Body of pancreas (tissue), 4 donors: ENCODE results near the gene RNF224. TPM values are rescaled to one million over a fixed set of nuclear protein-coding genes. Genes with fewer than 3 reads are reported as not detected.

Experiments
- ATAC-seq: fragments of 150-250 bp; one replicate; pipeline ENCODE4 v1.9.1; 2016
- DNase-seq, 4 donors: peaks; one replicate each; pipeline ENCODE4 v3.0.0-alpha.2; 2019
- H3K27ac ChIP-seq, 4 donors: fragments of 200-600 bp; sonication (generic); 1 replicate in 3 of 4; 2 replicates in 1 of 4; pipeline versions ENCODE4 v1.5.1 to v1.6.1; 2016 to 2019; ENCODE audit warnings: mild to moderate bottlenecking in 1 of 4, mixed read lengths in 1 of 4, moderate library complexity in 1 of 4
- H3K27me3 ChIP-seq, 2 donors: fragments of 200-600 bp; sonication (generic); one replicate each; pipeline ENCODE4 v1.6.0; 2016; ENCODE audit warnings: mild to moderate bottlenecking in 1 of 2
- H3K36me3 ChIP-seq, 2 donors: fragments of 200-600 bp; sonication (generic); replicated peaks in 1 of 2; 2 replicates each; pipeline ENCODE4 v1.5.1; 2016; ENCODE audit warnings: low read depth in 2 of 2; ENCODE audit not compliant: insufficient read depth in 1 of 2
- H3K4me1 ChIP-seq: fragments of 200-600 bp; sonication (generic); one replicate; pipeline ENCODE4 v1.6.0; 2016
- H3K4me3 ChIP-seq, 2 donors: fragments of 200-600 bp; sonication (generic); 1 replicate in 1 of 2; 2 replicates in 1 of 2; pipeline ENCODE4 v1.5.1; 2016 to 2019
- H3K9me3 ChIP-seq, 3 donors: fragments of 200-600 bp; sonication (generic); 1 replicate in 2 of 3; 2 replicates in 1 of 3; pipeline ENCODE4 v1.5.1; 2016
- POLR2A ChIP-seq, 3 donors: fragments of 450-650 bp; IDR thresholded peaks; one replicate each; pipeline ENCODE4 v1.6.1; 2016; ENCODE audit warnings: antibody characterized with exemption in 3 of 3, mild to moderate bottlenecking in 2 of 3
- WGBS, 2 donors: methylation state at CpG; one replicate each; pipeline ENCODE4 v1.1.5; 2017; 5-methylcytosine and 5-hydroxymethylcytosine counted together
- intact Hi-C: fragments of 100-400 bp; cut with DNase I; formaldehyde crosslinking; loops from one replicate; pipeline ENCODE4 v1.15.1; 2023
- total RNA-seq, 2 donors: library from RNA; depleted of rRNA; stranded (reverse); fragments of >200 nt; gene quantifications; one replicate each; pipeline ENCODE4 v1.1.0, GENCODE V29; 2016
- TF ChIP-seq, protein P1 (sequence below), 7 experiments: fragments of 450-650 bp in 4 of 7; fragments of 200-600 bp in 3 of 7; sonication (generic) in 3 of 7; IDR thresholded peaks; one replicate each; pipeline ENCODE4 v1.5.1; 2016 to 2019; ENCODE audit warnings: antibody characterized with exemption in 7 of 7

RNF224 gene
- total RNA-seq, 2 donors from 2014 or later, result 0.26 TPM; not detected in 1

DNA sequence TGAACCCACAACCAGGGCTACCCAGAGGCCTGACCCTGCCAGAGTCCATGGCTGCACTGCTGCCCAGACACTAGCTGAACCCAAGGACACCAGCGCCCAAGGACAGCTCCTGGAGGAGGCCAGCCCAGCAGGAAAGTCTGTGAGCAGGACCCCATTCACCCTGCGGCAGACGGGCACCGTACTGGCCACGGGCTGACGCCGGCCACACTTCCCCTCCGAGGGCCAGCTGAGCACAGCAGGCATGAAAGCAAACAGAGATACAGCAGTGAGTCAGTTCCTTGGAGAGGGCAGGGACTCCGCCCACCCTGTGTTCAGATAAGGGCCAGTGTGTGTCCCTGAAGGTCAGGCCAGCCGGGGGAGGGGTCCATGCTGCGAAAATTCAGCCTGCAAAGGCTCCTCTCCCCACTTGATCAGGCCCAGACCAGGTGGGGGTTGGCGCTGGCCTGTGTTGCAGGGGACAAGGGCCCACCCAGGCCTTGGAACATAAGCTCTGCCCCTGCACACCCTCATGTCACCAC is 8.5 kb upstream of the RNF224 start:
- intact Hi-C loops, result no loop called here
- Histone ChIP-seq H3K36me3 (no peaks in the 10 kb centered on the region), H3K4me1 (peaks cover 55% of the 10 kb centered on the region), H3K9me3 (no peaks in the 10 kb centered on the region), H3K27me3 (no peaks in the 10 kb centered on the region), H3K27ac (peak overlapping the region; percentile 79 to 84 (median 82)), H3K4me3 (no peak overlapping the region)
- DNase-seq (peak; percentile 83 to 92 (median 92)), ATAC-seq (peak; percentile 54)
- WGBS, 2 donors, result 13 to 31% methylated on average over 3 to 12 of the region's 12 CpGs
- TF ChIP-seq POLR2A (IDR thresholded peaks at IDR 0.05), result peak; percentile 71 to 79 (median 77)
- TF ChIP-seq, protein P1, sequence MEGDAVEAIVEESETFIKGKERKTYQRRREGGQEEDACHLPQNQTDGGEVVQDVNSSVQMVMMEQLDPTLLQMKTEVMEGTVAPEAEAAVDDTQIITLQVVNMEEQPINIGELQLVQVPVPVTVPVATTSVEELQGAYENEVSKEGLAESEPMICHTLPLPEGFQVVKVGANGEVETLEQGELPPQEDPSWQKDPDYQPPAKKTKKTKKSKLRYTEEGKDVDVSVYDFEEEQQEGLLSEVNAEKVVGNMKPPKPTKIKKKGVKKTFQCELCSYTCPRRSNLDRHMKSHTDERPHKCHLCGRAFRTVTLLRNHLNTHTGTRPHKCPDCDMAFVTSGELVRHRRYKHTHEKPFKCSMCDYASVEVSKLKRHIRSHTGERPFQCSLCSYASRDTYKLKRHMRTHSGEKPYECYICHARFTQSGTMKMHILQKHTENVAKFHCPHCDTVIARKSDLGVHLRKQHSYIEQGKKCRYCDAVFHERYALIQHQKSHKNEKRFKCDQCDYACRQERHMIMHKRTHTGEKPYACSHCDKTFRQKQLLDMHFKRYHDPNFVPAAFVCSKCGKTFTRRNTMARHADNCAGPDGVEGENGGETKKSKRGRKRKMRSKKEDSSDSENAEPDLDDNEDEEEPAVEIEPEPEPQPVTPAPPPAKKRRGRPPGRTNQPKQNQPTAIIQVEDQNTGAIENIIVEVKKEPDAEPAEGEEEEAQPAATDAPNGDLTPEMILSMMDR (IDR thresholded peaks at IDR 0.05), result no peak

DNA sequence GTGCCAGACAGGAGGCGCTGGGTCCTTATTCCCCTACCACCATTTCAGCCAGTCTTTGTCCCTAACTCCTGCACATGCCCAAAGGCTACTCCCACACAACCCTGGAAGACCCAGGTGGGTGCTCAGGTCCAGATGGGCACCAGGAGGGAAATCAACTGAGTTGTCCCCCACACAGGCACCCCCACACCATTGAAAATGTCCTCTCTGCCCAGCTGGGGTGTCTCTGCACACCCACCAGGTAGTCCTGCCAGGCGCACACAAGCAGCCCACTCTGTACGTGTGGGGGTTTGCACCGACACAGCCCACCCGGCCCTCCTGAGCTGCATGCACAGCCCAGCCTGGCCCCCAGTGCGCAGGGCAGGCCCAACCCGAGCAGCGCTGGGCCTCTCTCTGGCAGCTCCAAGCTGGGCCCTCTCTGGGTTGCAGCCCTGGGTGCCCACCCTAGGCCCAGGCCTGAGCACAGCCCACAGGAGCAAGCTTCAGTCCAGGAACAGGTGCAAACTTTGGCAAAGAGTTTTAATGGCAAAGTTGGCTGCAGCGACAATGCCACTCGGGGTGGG is 7.5 kb upstream of the RNF224 start:
- Histone ChIP-seq H3K27ac (peak overlapping the region in 2 of 4 donors; percentile 0 to 79), H3K27me3 (no peaks in the 10 kb centered on the region), H3K4me1 (peaks cover 61% of the 10 kb centered on the region), H3K4me3 (no peak overlapping the region), H3K9me3 (no peaks in the 10 kb centered on the region), H3K36me3 (no peaks in the 10 kb centered on the region)
- TF ChIP-seq, protein P1 (IDR thresholded peaks at IDR 0.05), result no peak
- TF ChIP-seq POLR2A (IDR thresholded peaks at IDR 0.05), result no peak
- no peak for ATAC-seq
- 84 to 86% methylated on average over 5 to 10 of the region's 10 CpGs for WGBS, 2 donors
- intact Hi-C loops, result no loop called here
- DNase-seq, result no peak

DNA sequence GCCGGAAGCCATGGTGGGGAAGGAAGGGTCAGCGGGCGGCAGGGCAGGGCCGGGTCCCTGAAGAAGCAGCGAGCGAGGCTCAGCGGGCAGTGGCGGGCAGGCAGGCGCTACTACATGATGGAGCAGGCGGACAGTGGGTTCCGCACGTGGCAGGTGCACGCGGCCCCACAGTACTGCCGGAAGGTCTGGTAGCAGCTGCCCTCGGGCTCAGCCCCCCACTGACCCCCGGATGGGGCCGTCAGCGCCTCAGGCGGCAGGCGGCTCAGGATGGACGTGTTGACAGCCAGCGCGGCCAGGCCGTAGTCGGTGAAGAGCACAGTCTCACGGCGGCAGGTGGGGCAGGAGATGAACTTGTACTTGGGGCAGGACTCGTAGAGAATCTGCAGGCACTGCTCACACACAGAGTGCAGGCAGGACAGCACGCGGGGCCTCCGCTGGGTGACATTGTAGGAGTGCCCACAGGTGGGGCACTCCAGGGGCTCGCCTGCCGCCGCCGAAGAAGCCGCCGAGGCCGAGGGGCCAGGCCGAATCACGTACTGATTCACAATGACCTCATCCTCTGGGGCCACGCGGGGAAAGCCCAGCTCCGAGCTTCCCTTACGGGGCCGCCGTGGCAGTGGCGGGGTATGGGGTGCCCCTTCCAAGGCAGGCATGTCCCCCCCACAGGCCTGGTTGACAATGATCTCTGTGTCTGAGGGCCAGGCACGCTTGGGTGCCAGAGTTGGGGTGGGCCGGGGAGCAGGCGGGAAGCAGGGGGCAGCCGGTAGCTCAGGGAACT is 6.8 kb upstream of the RNF224 start:
- DNase-seq (peak in 1 of 4 donors; percentile 29), ATAC-seq (no peak)
- Histone ChIP-seq H3K36me3 (no peaks in the 10 kb centered on the region), H3K27ac (peak overlapping the region in 1 of 4 donors; percentile 79), H3K27me3 (no peaks in the 10 kb centered on the region), H3K4me3 (no peak overlapping the region), H3K9me3 (no peaks in the 10 kb centered on the region), H3K4me1 (peaks cover 61% of the 10 kb centered on the region)
- intact Hi-C loops, result no loop called here
- WGBS, 2 donors, result 84 to 85% methylated on average over 10 to 39 of the region's 52 CpGs
- TF ChIP-seq, protein P1 (IDR thresholded peaks at IDR 0.05), result no peak
- TF ChIP-seq POLR2A (IDR thresholded peaks at IDR 0.05), result no peak

DNA sequence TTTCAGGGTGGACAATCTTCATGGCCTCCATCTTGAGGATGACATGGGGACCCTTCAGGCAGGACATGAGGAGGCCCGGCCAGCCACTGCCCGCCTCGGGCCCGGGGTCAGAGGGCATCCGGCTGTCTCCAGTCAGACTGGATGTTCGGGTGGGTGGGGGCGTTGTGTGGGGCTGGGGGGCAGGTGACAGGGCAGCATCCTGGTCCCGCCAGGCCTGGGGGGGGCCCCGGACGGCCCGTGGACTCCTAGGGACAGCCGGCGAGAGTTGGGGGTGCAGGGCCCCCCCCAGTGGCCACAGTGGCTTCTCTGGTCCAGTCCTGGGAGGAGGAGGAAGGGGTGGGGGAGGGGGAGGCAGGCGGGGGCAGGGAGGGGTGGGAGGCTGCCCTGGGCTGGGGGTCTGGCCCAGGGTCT is 6.2 kb upstream of the RNF224 start:
- peak overlapping the region; percentile 37 to 83 (median 57) for H3K27ac ChIP-seq

More for the DNA sequence above, 6.2 kb upstream of the RNF224 start:
- Histone ChIP-seq H3K27me3 (no peaks in the 10 kb centered on the region), H3K4me1 (peaks cover 61% of the 10 kb centered on the region), H3K36me3 (no peaks in the 10 kb centered on the region), H3K9me3 (no peaks in the 10 kb centered on the region), H3K4me3 (no peak overlapping the region)
- intact Hi-C loops, result no loop called here
- TF ChIP-seq, protein P1 (IDR thresholded peaks at IDR 0.05), result no peak
- TF ChIP-seq POLR2A (IDR thresholded peaks at IDR 0.05), result no peak
- 83% methylated on average over 9 of the region's 14 CpGs; no CpG with 5 or more reads in 1 of the 2 donors for WGBS, 2 donors
- ATAC-seq (no peak), DNase-seq (no peak)
